Measurements from ENCODE around the gene LITAF.

LITAF gene

GRCh38 chr16:11586856-11587642 lies at the start of gene LITAF:
LITAF (minus strand) TSS chr16:11586919; CDS start chr16:11556730, 30,189 bp downstream.
- DNase-seq, result peak; percentile 49

GRCh38 chr16:11636172-11636721 lies 49.5 kb upstream of the LITAF start:
- no peak for DNase-seq

- no peak for DNase-seq
Observed at GRCh38 chr16:11635679-11636171, 49.0 kb upstream of the LITAF start.

- DNase-seq, result no peak
Observed at GRCh38 chr16:11635113-11635652, 48.5 kb upstream of the LITAF start.

- DNase-seq, result no peak
Observed at GRCh38 chr16:11634312-11634711, 47.6 kb upstream of the LITAF start.

GRCh38 chr16:11633113-11633512 lies 46.4 kb upstream of the LITAF start:
- no peak for DNase-seq

- no peak for DNase-seq
Observed at GRCh38 chr16:11632455-11632939, 45.8 kb upstream of the LITAF start.

- no peak for DNase-seq
Observed at GRCh38 chr16:11631214-11631613, 44.5 kb upstream of the LITAF start.

- no peak for DNase-seq
Observed at GRCh38 chr16:11630768-11631056, 44.0 kb upstream of the LITAF start.

GRCh38 chr16:11630046-11630767 lies 43.5 kb upstream of the LITAF start:
- no peak for DNase-seq

- DNase-seq, result no peak
Observed at GRCh38 chr16:11629071-11630030, 42.6 kb upstream of the LITAF start.

- no peak for DNase-seq
Observed at GRCh38 chr16:11627822-11628457, 41.2 kb upstream of the LITAF start.

GRCh38 chr16:11627292-11627663 lies 40.6 kb upstream of the LITAF start:
- no peak for DNase-seq

GRCh38 chr16:11626657-11627291 lies 40.1 kb upstream of the LITAF start:
- no peak for DNase-seq

GRCh38 chr16:11625769-11626168 lies 39.0 kb upstream of the LITAF start:
- DNase-seq, result no peak

- DNase-seq, result no peak
Observed at GRCh38 chr16:11624636-11625607, 38.2 kb upstream of the LITAF start.

GRCh38 chr16:11624205-11624604 lies 37.5 kb upstream of the LITAF start:
- no peak for DNase-seq

- DNase-seq, result peak; percentile 78
Observed at GRCh38 chr16:11621920-11622651, 35.4 kb upstream of the LITAF start.

- DNase-seq, result no peak
Observed at GRCh38 chr16:11621539-11621919, 34.8 kb upstream of the LITAF start.
